ENCODE results near the gene COX19.

GRCh38 chr7:984361-985126, 9.2 kb upstream of the COX19 start:
- no peak for TF ChIP-seq CTCF (conservative IDR thresholded peaks at IDR 0.05 in 1 of 2, IDR thresholded peaks at IDR 0.05 in 1 of 2; ENCODE audit: extremely low read depth in 1 of 2, insufficient read depth in 1 of 2, low read depth in 1 of 2, low read length in 2 of 2)
- no peak for TF ChIP-seq EZH2 (IDR thresholded peaks at IDR 0.05; ENCODE audit: borderline replicate concordance, low read length)

Measured in mammary epithelial cell (primary cell).